GM12801 (cell line): ENCODE results near the gene MAPK7.

Experiments
- CTCF ChIP-seq: IDR thresholded peaks from one replicate; pipeline ENCODE4 v1.5.1; 2011; ENCODE audit warnings: control low read depth; ENCODE audit not compliant: insufficient read length; ENCODE audit errors: extremely low read depth

Gene MAPK7

GRCh38 chr17:19372866-19373504 lies 5.3 kb upstream of the MAPK7 start:
- no peak for TF ChIP-seq CTCF

GRCh38 chr17:19374136-19374535 lies 4.2 kb upstream of the MAPK7 start:
- TF ChIP-seq CTCF, result no peak

- TF ChIP-seq CTCF, result no peak
These were observed 2.6 kb upstream of the MAPK7 start for GRCh38 chr17:19375732-19376131.

GRCh38 chr17:19376811-19377210 lies 1.5 kb upstream of the MAPK7 start:
- no peak for TF ChIP-seq CTCF

- no peak for TF ChIP-seq CTCF
These were observed 489 bp upstream of the MAPK7 start for GRCh38 chr17:19377602-19378415.

GRCh38 chr17:19379361-19380065 lies 1.2 kb downstream of the MAPK7 start:
- no peak for TF ChIP-seq CTCF
